Mucosa of stomach (tissue), 1 donor: Measurements from ENCODE around the gene PIMREG.

Source experiments
- H3K27me3 ChIP-seq: one replicate; pipeline ENCODE4 v1.7.0; 2013; ENCODE audit warnings: mild to moderate bottlenecking, low read length; ENCODE audit not compliant: control insufficient read depth, insufficient read depth
- H3K36me3 ChIP-seq: one replicate; pipeline ENCODE4 v1.7.0; 2013; ENCODE audit warnings: low read length; ENCODE audit not compliant: control insufficient read depth, insufficient read depth
- H3K4me1 ChIP-seq: one replicate; pipeline ENCODE4 v1.7.0; 2013; ENCODE audit warnings: mild to moderate bottlenecking, low read length; ENCODE audit not compliant: control insufficient read depth, insufficient read depth
- H3K4me3 ChIP-seq: one replicate; pipeline ENCODE4 v1.7.0; 2013; ENCODE audit warnings: low read length
- H3K9ac ChIP-seq: one replicate; pipeline ENCODE4 v1.7.0; 2013; ENCODE audit warnings: mild to moderate bottlenecking, low read length, moderate library complexity
- H3K9me3 ChIP-seq: one replicate; pipeline ENCODE4 v1.7.0; 2013; ENCODE audit warnings: mild to moderate bottlenecking, low read length, moderate library complexity; ENCODE audit not compliant: control insufficient read depth
- donor health status: Pancreatic carcinoma.

The PIMREG gene

DNA sequence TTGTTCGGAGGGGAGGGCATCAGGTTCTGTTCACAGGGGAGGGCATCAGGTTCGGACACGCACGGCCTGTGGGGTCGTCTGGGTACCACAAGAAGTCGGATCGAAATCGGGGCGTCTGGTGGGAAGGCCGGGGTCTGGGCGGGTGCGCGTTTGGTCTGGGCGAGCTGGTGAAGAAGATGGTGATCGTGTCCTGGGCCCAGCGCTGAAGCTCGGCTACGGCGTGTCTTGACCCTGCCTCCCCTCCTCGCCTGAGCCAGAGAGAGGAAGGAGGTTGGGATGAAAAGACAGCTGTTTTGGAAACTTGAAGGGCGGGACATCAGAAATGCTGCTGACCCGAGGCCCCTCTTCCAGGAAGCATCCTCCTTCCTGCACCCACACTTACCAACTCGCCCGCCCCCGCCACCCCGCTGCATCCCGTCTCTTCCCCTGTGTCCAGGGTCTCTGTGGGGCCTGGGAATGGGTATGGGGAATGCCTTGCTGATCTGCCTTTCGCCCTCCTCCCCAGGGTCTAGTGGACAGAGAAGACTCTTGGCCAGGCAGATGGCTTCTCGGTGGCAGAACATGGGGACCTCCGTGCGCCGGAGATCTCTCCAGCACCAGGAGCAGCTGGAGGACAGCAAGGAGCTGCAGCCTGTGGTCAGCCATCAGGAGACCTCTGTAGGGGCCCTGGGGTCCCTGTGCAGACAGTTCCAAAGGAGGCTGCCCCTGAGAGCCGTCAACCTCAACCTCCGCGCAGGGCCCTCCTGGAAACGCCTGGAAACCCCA, 498 bp downstream of the PIMREG start:
- Histone ChIP-seq H3K27me3 (no peaks in the 10 kb centered on the region), H3K4me3 (peak overlapping the region; percentile 50), H3K9me3 (no peaks in the 10 kb centered on the region), H3K36me3 (no peaks in the 10 kb centered on the region), H3K4me1 (peaks cover 8% of the 10 kb centered on the region), H3K9ac (no peak overlapping the region)

DNA sequence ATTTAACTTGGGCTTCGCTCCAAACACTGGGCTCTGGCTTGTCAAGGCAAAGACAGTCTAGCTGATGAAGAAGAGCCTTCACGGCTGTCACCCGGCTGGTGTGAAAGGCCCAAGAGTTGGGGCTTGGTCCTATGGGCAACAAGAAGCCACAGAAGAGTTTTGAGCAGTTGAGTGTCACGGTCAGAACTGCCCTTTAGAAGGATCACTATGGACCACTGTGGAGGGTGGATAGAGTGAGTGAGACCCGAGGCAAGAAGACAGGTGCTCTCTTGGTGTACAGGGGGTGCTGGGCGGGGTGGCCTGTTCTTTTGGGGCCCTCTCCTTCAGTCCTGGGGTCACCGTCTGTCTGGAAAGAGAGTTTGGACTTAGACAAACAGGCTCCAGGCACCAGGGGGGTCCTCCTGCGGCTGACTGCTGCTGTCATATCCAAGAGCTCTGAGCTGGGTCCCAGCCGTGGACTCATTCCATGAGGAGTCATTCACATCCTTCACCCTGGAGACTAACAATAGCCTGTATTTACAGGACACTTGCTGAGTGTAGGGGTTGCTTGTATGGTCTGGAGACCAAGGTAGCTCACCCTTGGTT, 2.4 kb downstream of the PIMREG start:
- Histone ChIP-seq H3K4me3 (no peak overlapping the region), H3K27me3 (no peaks in the 10 kb centered on the region), H3K9me3 (no peaks in the 10 kb centered on the region), H3K9ac (no peak overlapping the region), H3K36me3 (no peaks in the 10 kb centered on the region), H3K4me1 (peaks cover 8% of the 10 kb centered on the region)

DNA sequence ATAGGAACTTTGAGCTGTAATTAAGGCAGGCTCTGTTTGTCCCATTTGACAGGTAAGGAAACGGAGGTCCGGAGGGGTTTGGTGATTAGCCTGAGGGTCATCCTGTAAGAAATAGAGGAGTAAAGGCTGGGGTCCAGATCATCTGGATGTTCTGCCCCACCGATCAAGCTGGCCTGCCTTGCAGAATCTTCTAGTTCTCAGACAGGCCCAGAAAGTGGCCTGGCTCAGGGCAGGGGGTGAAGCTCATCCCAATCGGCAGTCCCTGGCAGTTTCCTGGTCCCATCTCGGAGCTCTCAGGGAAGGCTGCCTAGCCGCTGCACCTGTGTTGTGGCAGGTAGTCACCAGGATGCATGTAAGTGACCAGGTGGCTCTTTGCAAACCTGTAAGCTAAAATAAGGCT, 4.2 kb downstream of the PIMREG start:
- no peaks in the 10 kb centered on the region for H3K27me3 ChIP-seq
- no peak overlapping the region for H3K4me3 ChIP-seq
- no peaks in the 10 kb centered on the region for H3K36me3 ChIP-seq
- H3K9me3 ChIP-seq = no peaks in the 10 kb centered on the region
- no peak overlapping the region for H3K9ac ChIP-seq
- peaks cover 6% of the 10 kb centered on the region for H3K4me1 ChIP-seq

- Histone ChIP-seq H3K27me3 (no peaks in the 10 kb centered on the region), H3K4me3 (no peak overlapping the region), H3K9me3 (no peaks in the 10 kb centered on the region), H3K4me1 (no peaks in the 10 kb centered on the region), H3K9ac (no peak overlapping the region), H3K36me3 (no peaks in the 10 kb centered on the region)
Measured at GRCh38 chr17:6449307-6449706, 5.1 kb downstream of the PIMREG start.

DNA sequence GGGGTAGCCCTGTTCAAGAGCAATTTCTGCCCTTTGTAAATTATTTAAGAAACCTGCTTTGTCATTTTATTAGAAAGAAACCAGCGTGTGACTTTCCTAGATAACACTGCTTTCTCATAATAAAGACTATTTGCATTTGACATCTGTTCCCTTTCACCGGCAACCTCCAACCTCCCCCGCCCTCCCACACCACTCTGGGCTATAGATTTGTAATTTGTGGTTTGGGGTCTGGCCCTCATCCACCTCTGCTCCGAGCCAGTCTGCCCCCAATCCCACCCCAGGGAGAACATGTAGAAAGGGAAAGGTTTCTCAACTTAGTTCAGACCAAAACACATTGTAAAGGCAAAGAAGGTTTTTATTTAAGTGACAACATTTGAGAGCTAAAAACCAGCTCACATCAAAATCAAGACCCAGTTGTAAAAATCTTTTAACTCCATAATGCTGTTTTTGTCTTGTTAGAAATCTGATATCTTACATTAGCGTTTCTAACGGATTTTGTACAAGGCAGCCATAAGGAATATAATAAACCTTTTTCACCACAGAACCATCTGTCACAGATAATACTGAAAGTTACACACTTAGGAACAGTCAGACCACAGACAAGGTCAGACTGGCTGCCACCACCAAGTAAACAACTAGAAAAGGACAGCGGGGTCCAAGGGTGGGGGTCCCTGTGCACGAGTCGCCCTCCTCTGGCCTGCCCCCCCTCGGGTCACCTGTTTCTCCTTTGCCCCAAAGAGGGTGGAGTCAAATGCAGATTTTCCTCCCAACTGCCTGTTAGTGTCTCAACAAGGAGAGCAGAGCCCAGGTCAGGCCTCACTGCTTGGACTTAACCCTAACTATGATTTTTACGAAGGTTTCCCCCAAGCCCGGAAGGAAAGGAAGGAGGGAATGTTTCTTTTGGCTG, 6.9 kb downstream of the PIMREG start:
- H3K9ac ChIP-seq = no peak overlapping the region
- no peaks in the 10 kb centered on the region for H3K36me3 ChIP-seq
- no peaks in the 10 kb centered on the region for H3K9me3 ChIP-seq
- H3K4me3 ChIP-seq = no peak overlapping the region
- peaks cover 3% of the 10 kb centered on the region for H3K27me3 ChIP-seq
- peaks cover 5% of the 10 kb centered on the region for H3K4me1 ChIP-seq

GRCh38 chr17:6452471-6453266, 8.4 kb downstream of the PIMREG start:
- Histone ChIP-seq H3K4me1 (peaks cover 18% of the 10 kb centered on the region), H3K9ac (no peak overlapping the region), H3K36me3 (no peaks in the 10 kb centered on the region), H3K4me3 (no peak overlapping the region), H3K9me3 (no peaks in the 10 kb centered on the region), H3K27me3 (peaks cover 3% of the 10 kb centered on the region)

GRCh38 chr17:6453279-6454024, 9.2 kb downstream of the PIMREG start:
- Histone ChIP-seq H3K4me1 (peaks cover 26% of the 10 kb centered on the region), H3K9ac (no peak overlapping the region), H3K9me3 (no peaks in the 10 kb centered on the region), H3K27me3 (peaks cover 3% of the 10 kb centered on the region), H3K4me3 (no peak overlapping the region), H3K36me3 (no peaks in the 10 kb centered on the region)

DNA sequence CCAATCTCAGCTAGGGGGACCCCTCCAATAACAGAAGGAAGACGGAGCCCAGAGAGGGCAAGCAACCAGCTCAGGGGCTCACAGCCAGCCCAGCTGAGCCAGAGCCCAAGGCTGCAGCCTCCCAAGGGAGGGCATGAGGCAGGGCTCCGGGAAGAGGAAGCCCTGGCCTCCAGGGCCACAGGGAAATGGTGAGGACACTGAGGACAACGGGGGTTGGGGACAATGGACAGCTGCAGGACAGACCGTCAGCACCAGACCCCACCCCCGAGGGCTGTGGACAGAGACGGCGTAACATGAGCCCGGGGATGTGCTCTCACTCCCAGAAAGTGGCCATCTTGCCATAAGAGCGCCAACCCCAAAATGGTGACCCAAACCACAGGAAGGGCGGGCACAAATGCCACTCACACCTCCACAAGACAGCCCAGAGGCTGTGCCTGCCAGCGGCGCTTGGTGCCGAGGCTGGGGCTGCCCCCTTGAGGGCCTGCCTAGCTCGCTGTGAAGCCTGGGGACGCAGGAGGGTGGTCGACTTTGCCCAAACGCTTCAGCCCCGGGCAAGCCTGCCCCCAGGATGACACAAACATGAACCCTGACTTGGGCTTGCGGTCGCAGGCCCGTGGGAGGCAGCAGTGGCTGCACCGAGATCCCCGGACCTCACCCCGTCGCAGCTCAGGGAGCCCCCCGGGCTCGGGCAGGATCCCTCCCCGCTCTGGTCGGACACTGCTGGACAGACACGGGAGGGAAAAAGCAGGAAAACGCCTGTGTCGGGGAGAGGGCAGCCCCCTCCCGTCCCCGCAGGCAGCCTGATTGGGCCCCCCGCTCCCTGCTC, 10.5 kb downstream of the PIMREG start:
- Histone ChIP-seq H3K36me3 (no peaks in the 10 kb centered on the region), H3K4me1 (peaks cover 29% of the 10 kb centered on the region), H3K4me3 (no peak overlapping the region), H3K9me3 (no peaks in the 10 kb centered on the region), H3K27me3 (peaks cover 3% of the 10 kb centered on the region), H3K9ac (no peak overlapping the region)

- no peak overlapping the region for H3K4me3 ChIP-seq
- H3K9ac ChIP-seq = no peak overlapping the region
- H3K36me3 ChIP-seq = no peaks in the 10 kb centered on the region
- H3K4me1 ChIP-seq = peaks cover 29% of the 10 kb centered on the region
- H3K9me3 ChIP-seq = no peaks in the 10 kb centered on the region
- H3K27me3 ChIP-seq = peaks cover 3% of the 10 kb centered on the region
Measured at GRCh38 chr17:6455321-6455705, 11.1 kb downstream of the PIMREG start.

GRCh38 chr17:6456321-6456720, 12.1 kb downstream of the PIMREG start:
- Histone ChIP-seq H3K27me3 (peaks cover 3% of the 10 kb centered on the region), H3K36me3 (no peaks in the 10 kb centered on the region), H3K9me3 (no peaks in the 10 kb centered on the region), H3K4me3 (no peak overlapping the region), H3K9ac (no peak overlapping the region), H3K4me1 (peaks cover 29% of the 10 kb centered on the region)
